ENCODE results near the gene CAV1.

The CAV1 gene

GRCh38 chr7:116543664-116544063, 18.8 kb downstream of the CAV1 start:
- H3K27me3 ChIP-seq (replicated peaks; ENCODE audit: control insufficient read depth, insufficient read depth, low read length, poor library complexity, severe bottlenecking) = peaks cover 5% of the 10 kb centered on the region
- H3K4me1 ChIP-seq (ENCODE audit: control insufficient read depth, insufficient read depth, low read length, poor library complexity, severe bottlenecking) = no peaks in the 10 kb centered on the region
- H3K4me3 ChIP-seq (ENCODE audit: insufficient read depth, low read depth, low read length, poor library complexity, severe bottlenecking) = no peak overlapping the region
- H3K36me3 ChIP-seq (ENCODE audit: control insufficient read depth, insufficient read depth, low read length) = no peaks in the 10 kb centered on the region
- no peak overlapping the region for H3K27ac ChIP-seq (ENCODE audit: insufficient read depth, low read length, poor library complexity, severe bottlenecking)
- H3K9me3 ChIP-seq (ENCODE audit: control insufficient read depth, low read length) = no peaks in the 10 kb centered on the region
- no peak for DNase-seq

GRCh38 chr7:116544487-116544886, 19.7 kb downstream of the CAV1 start:
- H3K4me1 ChIP-seq (ENCODE audit: control insufficient read depth, insufficient read depth, low read length, poor library complexity, severe bottlenecking) = no peaks in the 10 kb centered on the region
- H3K27ac ChIP-seq (ENCODE audit: insufficient read depth, low read length, poor library complexity, severe bottlenecking) = no peak overlapping the region

GRCh38 chr7:116545411-116545993, 20.7 kb downstream of the CAV1 start:
- H3K36me3 ChIP-seq (ENCODE audit: control insufficient read depth, insufficient read depth, low read length) = no peaks in the 10 kb centered on the region
- H3K9me3 ChIP-seq (ENCODE audit: control insufficient read depth, low read length) = no peaks in the 10 kb centered on the region
- no peaks in the 10 kb centered on the region for H3K4me1 ChIP-seq (ENCODE audit: control insufficient read depth, insufficient read depth, low read length, poor library complexity, severe bottlenecking)
- H3K27me3 ChIP-seq (replicated peaks; ENCODE audit: control insufficient read depth, insufficient read depth, low read length, poor library complexity, severe bottlenecking) = no peaks in the 10 kb centered on the region
- H3K4me3 ChIP-seq (ENCODE audit: insufficient read depth, low read depth, low read length, poor library complexity, severe bottlenecking) = no peak overlapping the region
- no peak overlapping the region for H3K27ac ChIP-seq (ENCODE audit: insufficient read depth, low read length, poor library complexity, severe bottlenecking)
- no peak for DNase-seq

More at GRCh38 chr7:116544487-116544886, 19.7 kb downstream of the CAV1 start:
- H3K36me3 ChIP-seq (ENCODE audit: control insufficient read depth, insufficient read depth, low read length) = no peaks in the 10 kb centered on the region
- DNase-seq = no peak
- no peaks in the 10 kb centered on the region for H3K9me3 ChIP-seq (ENCODE audit: control insufficient read depth, low read length)
- H3K4me3 ChIP-seq (ENCODE audit: insufficient read depth, low read depth, low read length, poor library complexity, severe bottlenecking) = no peak overlapping the region
- H3K27me3 ChIP-seq (replicated peaks; ENCODE audit: control insufficient read depth, insufficient read depth, low read length, poor library complexity, severe bottlenecking) = peaks cover 5% of the 10 kb centered on the region

DNA sequence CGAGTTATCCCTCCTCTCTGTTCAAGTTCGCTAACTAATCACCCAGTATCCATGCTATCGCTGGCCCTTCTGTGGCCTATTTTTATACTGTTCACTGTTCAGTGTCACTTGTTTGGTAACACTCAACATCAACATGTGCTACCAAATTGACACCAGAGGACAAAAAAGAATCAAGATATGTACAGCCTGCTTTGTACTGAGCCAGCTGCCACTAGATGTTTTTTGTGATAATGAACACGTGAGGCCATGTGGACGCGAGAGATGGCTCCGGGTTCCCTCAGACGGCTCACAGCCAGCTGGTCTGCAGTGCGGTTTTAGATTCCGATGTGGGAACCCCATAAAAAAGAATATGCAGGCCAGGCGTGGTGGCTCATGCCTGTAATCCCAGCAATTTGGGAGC, 21.2 kb downstream of the CAV1 start:
- Histone ChIP-seq H3K27ac (ENCODE audit: insufficient read depth, low read length, poor library complexity, severe bottlenecking) (no peak overlapping the region), H3K9me3 (ENCODE audit: control insufficient read depth, low read length) (no peaks in the 10 kb centered on the region), H3K36me3 (ENCODE audit: control insufficient read depth, insufficient read depth, low read length) (no peaks in the 10 kb centered on the region), H3K4me3 (ENCODE audit: insufficient read depth, low read depth, low read length, poor library complexity, severe bottlenecking) (no peak overlapping the region), H3K4me1 (ENCODE audit: control insufficient read depth, insufficient read depth, low read length, poor library complexity, severe bottlenecking) (no peaks in the 10 kb centered on the region), H3K27me3 (replicated peaks; ENCODE audit: control insufficient read depth, insufficient read depth, low read length, poor library complexity, severe bottlenecking) (no peaks in the 10 kb centered on the region)
- DNase-seq = no peak

GRCh38 chr7:116546916-116547315, 22.1 kb downstream of the CAV1 start:
- Histone ChIP-seq H3K27me3 (replicated peaks; ENCODE audit: control insufficient read depth, insufficient read depth, low read length, poor library complexity, severe bottlenecking) (no peaks in the 10 kb centered on the region), H3K27ac (ENCODE audit: insufficient read depth, low read length, poor library complexity, severe bottlenecking) (no peak overlapping the region), H3K4me1 (ENCODE audit: control insufficient read depth, insufficient read depth, low read length, poor library complexity, severe bottlenecking) (no peaks in the 10 kb centered on the region), H3K4me3 (ENCODE audit: insufficient read depth, low read depth, low read length, poor library complexity, severe bottlenecking) (no peak overlapping the region), H3K9me3 (ENCODE audit: control insufficient read depth, low read length) (no peaks in the 10 kb centered on the region), H3K36me3 (ENCODE audit: control insufficient read depth, insufficient read depth, low read length) (no peaks in the 10 kb centered on the region)
- no peak for DNase-seq

GRCh38 chr7:116547347-116547746, 22.5 kb downstream of the CAV1 start:
- no peaks in the 10 kb centered on the region for H3K9me3 ChIP-seq (ENCODE audit: control insufficient read depth, low read length)
- H3K4me1 ChIP-seq (ENCODE audit: control insufficient read depth, insufficient read depth, low read length, poor library complexity, severe bottlenecking) = no peaks in the 10 kb centered on the region
- H3K27me3 ChIP-seq (replicated peaks; ENCODE audit: control insufficient read depth, insufficient read depth, low read length, poor library complexity, severe bottlenecking) = no peaks in the 10 kb centered on the region
- H3K4me3 ChIP-seq (ENCODE audit: insufficient read depth, low read depth, low read length, poor library complexity, severe bottlenecking) = no peak overlapping the region
- DNase-seq = no peak
- H3K36me3 ChIP-seq (ENCODE audit: control insufficient read depth, insufficient read depth, low read length) = no peaks in the 10 kb centered on the region
- H3K27ac ChIP-seq (ENCODE audit: insufficient read depth, low read length, poor library complexity, severe bottlenecking) = no peak overlapping the region

- Histone ChIP-seq H3K36me3 (ENCODE audit: control insufficient read depth, insufficient read depth, low read length) (no peaks in the 10 kb centered on the region), H3K4me3 (ENCODE audit: insufficient read depth, low read depth, low read length, poor library complexity, severe bottlenecking) (no peak overlapping the region), H3K9me3 (ENCODE audit: control insufficient read depth, low read length) (no peaks in the 10 kb centered on the region), H3K4me1 (ENCODE audit: control insufficient read depth, insufficient read depth, low read length, poor library complexity, severe bottlenecking) (no peaks in the 10 kb centered on the region), H3K27me3 (replicated peaks; ENCODE audit: control insufficient read depth, insufficient read depth, low read length, poor library complexity, severe bottlenecking) (no peaks in the 10 kb centered on the region), H3K27ac (ENCODE audit: insufficient read depth, low read length, poor library complexity, severe bottlenecking) (no peak overlapping the region)
- DNase-seq = no peak
Observed at GRCh38 chr7:116548506-116548905, 23.7 kb downstream of the CAV1 start.

DNA sequence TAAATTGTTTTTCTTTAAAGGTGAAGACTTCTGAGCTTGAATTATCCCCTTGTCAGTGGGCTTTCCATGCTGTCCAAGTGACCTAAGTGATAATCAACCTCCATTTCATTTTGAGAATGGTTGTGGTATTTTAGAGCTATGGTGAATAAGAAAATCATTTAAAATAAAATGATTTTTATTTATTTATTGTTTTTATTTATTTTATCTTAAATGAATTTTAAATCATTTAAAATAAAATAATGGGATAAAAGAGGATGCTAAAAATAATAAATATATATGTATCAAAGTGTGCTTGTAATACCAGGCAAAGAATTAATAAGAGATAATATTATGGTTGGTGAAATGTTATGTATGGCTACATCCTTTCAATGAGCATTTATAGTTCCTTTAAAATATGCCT, 24.5 kb downstream of the CAV1 start:
- Histone ChIP-seq H3K27me3 (replicated peaks; ENCODE audit: control insufficient read depth, insufficient read depth, low read length, poor library complexity, severe bottlenecking) (no peaks in the 10 kb centered on the region), H3K36me3 (ENCODE audit: control insufficient read depth, insufficient read depth, low read length) (no peaks in the 10 kb centered on the region), H3K4me3 (ENCODE audit: insufficient read depth, low read depth, low read length, poor library complexity, severe bottlenecking) (no peak overlapping the region), H3K27ac (ENCODE audit: insufficient read depth, low read length, poor library complexity, severe bottlenecking) (no peak overlapping the region), H3K9me3 (ENCODE audit: control insufficient read depth, low read length) (no peaks in the 10 kb centered on the region), H3K4me1 (ENCODE audit: control insufficient read depth, insufficient read depth, low read length, poor library complexity, severe bottlenecking) (no peaks in the 10 kb centered on the region)
- no peak for DNase-seq

GRCh38 chr7:116551692-116552091, 26.9 kb downstream of the CAV1 start:
- no peak overlapping the region for H3K4me3 ChIP-seq (ENCODE audit: insufficient read depth, low read depth, low read length, poor library complexity, severe bottlenecking)
- no peak overlapping the region for H3K27ac ChIP-seq (ENCODE audit: insufficient read depth, low read length, poor library complexity, severe bottlenecking)
- H3K4me1 ChIP-seq (ENCODE audit: control insufficient read depth, insufficient read depth, low read length, poor library complexity, severe bottlenecking) = no peaks in the 10 kb centered on the region
- no peaks in the 10 kb centered on the region for H3K9me3 ChIP-seq (ENCODE audit: control insufficient read depth, low read length)
- no peak for DNase-seq
- no peaks in the 10 kb centered on the region for H3K36me3 ChIP-seq (ENCODE audit: control insufficient read depth, insufficient read depth, low read length)
- no peaks in the 10 kb centered on the region for H3K27me3 ChIP-seq (replicated peaks; ENCODE audit: control insufficient read depth, insufficient read depth, low read length, poor library complexity, severe bottlenecking)

- Histone ChIP-seq H3K4me3 (ENCODE audit: insufficient read depth, low read depth, low read length, poor library complexity, severe bottlenecking) (no peak overlapping the region), H3K9me3 (ENCODE audit: control insufficient read depth, low read length) (no peaks in the 10 kb centered on the region), H3K27me3 (replicated peaks; ENCODE audit: control insufficient read depth, insufficient read depth, low read length, poor library complexity, severe bottlenecking) (no peaks in the 10 kb centered on the region), H3K36me3 (ENCODE audit: control insufficient read depth, insufficient read depth, low read length) (no peaks in the 10 kb centered on the region), H3K27ac (ENCODE audit: insufficient read depth, low read length, poor library complexity, severe bottlenecking) (no peak overlapping the region), H3K4me1 (ENCODE audit: control insufficient read depth, insufficient read depth, low read length, poor library complexity, severe bottlenecking) (no peaks in the 10 kb centered on the region)
- no peak for DNase-seq
Observed at GRCh38 chr7:116552602-116553001, 27.8 kb downstream of the CAV1 start.

All from effector memory CD4-positive, alpha-beta T cell (primary cell).